ENCODE results near the gene WDR5.

Gene WDR5

GRCh38 chr9:134156564-134157377, 20.9 kb downstream of the WDR5 start:
- Histone ChIP-seq H3K9me3 (ENCODE audit: control insufficient read depth in 5 of 5, low read length in 5 of 5) (no peaks in the 10 kb centered on the region), H3K4me3 (ENCODE audit: low read depth in 1 of 5, low read length in 5 of 5) (no peak overlapping the region), H3K36me3 (ENCODE audit: control insufficient read depth in 5 of 5, insufficient read depth in 5 of 5, low read length in 5 of 5) (peaks cover 3 to 79% (median 77%) of the 10 kb centered on the region in 5 donors), H3K4me1 (ENCODE audit: control insufficient read depth in 5 of 5, insufficient read depth in 5 of 5, low read length in 5 of 5) (no peaks in the 10 kb centered on the region), H3K9ac (ENCODE audit: low read length in 5 of 5) (no peak overlapping the region), H3K27ac (ENCODE audit: low read depth, low read length) (no peak overlapping the region), H3K27me3 (ENCODE audit: control insufficient read depth in 5 of 5, insufficient read depth in 4 of 5, low read length in 5 of 5) (no peaks in the 10 kb centered on the region)

- Histone ChIP-seq H3K36me3 (ENCODE audit: control insufficient read depth in 5 of 5, insufficient read depth in 5 of 5, low read length in 5 of 5) (peaks cover 3 to 72% (median 70%) of the 10 kb centered on the region in 5 donors), H3K27ac (ENCODE audit: low read depth, low read length) (no peak overlapping the region), H3K4me3 (ENCODE audit: low read depth in 1 of 5, low read length in 5 of 5) (no peak overlapping the region), H3K27me3 (ENCODE audit: control insufficient read depth in 5 of 5, insufficient read depth in 4 of 5, low read length in 5 of 5) (no peaks in the 10 kb centered on the region), H3K4me1 (ENCODE audit: control insufficient read depth in 5 of 5, insufficient read depth in 5 of 5, low read length in 5 of 5) (no peaks in the 10 kb centered on the region), H3K9ac (ENCODE audit: low read length in 5 of 5) (no peak overlapping the region), H3K9me3 (ENCODE audit: control insufficient read depth in 5 of 5, low read length in 5 of 5) (no peaks in the 10 kb centered on the region)
Observed at GRCh38 chr9:134157378-134157885, 21.6 kb downstream of the WDR5 start.

GRCh38 chr9:134158242-134158641, 22.4 kb downstream of the WDR5 start:
- H3K4me1 ChIP-seq (ENCODE audit: control insufficient read depth in 5 of 5, insufficient read depth in 5 of 5, low read length in 5 of 5): peaks cover 0 to 6% (median 5%) of the 10 kb centered on the region in 5 donors
- peaks cover 3 to 64% (median 62%) of the 10 kb centered on the region in 5 donors for H3K36me3 ChIP-seq (ENCODE audit: control insufficient read depth in 5 of 5, insufficient read depth in 5 of 5, low read length in 5 of 5)
- H3K4me3 ChIP-seq (ENCODE audit: low read depth in 1 of 5, low read length in 5 of 5): no peak overlapping the region
- H3K9me3 ChIP-seq (ENCODE audit: control insufficient read depth in 5 of 5, low read length in 5 of 5): no peaks in the 10 kb centered on the region
- no peak overlapping the region for H3K27ac ChIP-seq (ENCODE audit: low read depth, low read length)
- no peak overlapping the region for H3K9ac ChIP-seq (ENCODE audit: low read length in 5 of 5)
- H3K27me3 ChIP-seq (ENCODE audit: control insufficient read depth in 5 of 5, insufficient read depth in 4 of 5, low read length in 5 of 5): no peaks in the 10 kb centered on the region

- Histone ChIP-seq H3K36me3 (ENCODE audit: control insufficient read depth in 5 of 5, insufficient read depth in 5 of 5, low read length in 5 of 5) (peaks cover 3 to 59% (median 57%) of the 10 kb centered on the region in 5 donors), H3K4me3 (ENCODE audit: low read depth in 1 of 5, low read length in 5 of 5) (no peak overlapping the region), H3K9me3 (ENCODE audit: control insufficient read depth in 5 of 5, low read length in 5 of 5) (no peaks in the 10 kb centered on the region), H3K27me3 (ENCODE audit: control insufficient read depth in 5 of 5, insufficient read depth in 4 of 5, low read length in 5 of 5) (no peaks in the 10 kb centered on the region), H3K9ac (ENCODE audit: low read length in 5 of 5) (no peak overlapping the region), H3K4me1 (ENCODE audit: control insufficient read depth in 5 of 5, insufficient read depth in 5 of 5, low read length in 5 of 5) (peaks cover 0 to 12% (median 10%) of the 10 kb centered on the region in 5 donors), H3K27ac (ENCODE audit: low read depth, low read length) (no peak overlapping the region)
Observed at GRCh38 chr9:134158753-134159392, 23.0 kb downstream of the WDR5 start.

GRCh38 chr9:134159566-134160245, 23.8 kb downstream of the WDR5 start:
- Histone ChIP-seq H3K36me3 (ENCODE audit: control insufficient read depth in 5 of 5, insufficient read depth in 5 of 5, low read length in 5 of 5) (peaks cover 3 to 50% (median 48%) of the 10 kb centered on the region in 5 donors), H3K4me3 (ENCODE audit: low read depth in 1 of 5, low read length in 5 of 5) (no peak overlapping the region), H3K9ac (ENCODE audit: low read length in 5 of 5) (no peak overlapping the region), H3K4me1 (ENCODE audit: control insufficient read depth in 5 of 5, insufficient read depth in 5 of 5, low read length in 5 of 5) (peaks cover 0 to 12% (median 10%) of the 10 kb centered on the region in 5 donors), H3K9me3 (ENCODE audit: control insufficient read depth in 5 of 5, low read length in 5 of 5) (no peaks in the 10 kb centered on the region), H3K27ac (ENCODE audit: low read depth, low read length) (no peak overlapping the region), H3K27me3 (ENCODE audit: control insufficient read depth in 5 of 5, insufficient read depth in 4 of 5, low read length in 5 of 5) (no peaks in the 10 kb centered on the region)

GRCh38 chr9:134161647-134162046, 25.8 kb downstream of the WDR5 start:
- Histone ChIP-seq H3K27me3 (ENCODE audit: control insufficient read depth in 5 of 5, insufficient read depth in 4 of 5, low read length in 5 of 5) (no peaks in the 10 kb centered on the region), H3K9ac (ENCODE audit: low read length in 5 of 5) (no peak overlapping the region), H3K27ac (ENCODE audit: low read depth, low read length) (no peak overlapping the region), H3K9me3 (ENCODE audit: control insufficient read depth in 5 of 5, low read length in 5 of 5) (no peaks in the 10 kb centered on the region), H3K4me1 (ENCODE audit: control insufficient read depth in 5 of 5, insufficient read depth in 5 of 5, low read length in 5 of 5) (peaks cover 3 to 12% (median 10%) of the 10 kb centered on the region in 5 donors), H3K4me3 (ENCODE audit: low read depth in 1 of 5, low read length in 5 of 5) (no peak overlapping the region), H3K36me3 (ENCODE audit: control insufficient read depth in 5 of 5, insufficient read depth in 5 of 5, low read length in 5 of 5) (peaks cover 0 to 31% (median 29%) of the 10 kb centered on the region in 5 donors)

GRCh38 chr9:134162212-134162775, 26.4 kb downstream of the WDR5 start:
- no peak overlapping the region for H3K9ac ChIP-seq (ENCODE audit: low read length in 5 of 5)

GRCh38 chr9:134162926-134163370, 27.1 kb downstream of the WDR5 start:
- no peaks in the 10 kb centered on the region for H3K27me3 ChIP-seq (ENCODE audit: control insufficient read depth in 5 of 5, insufficient read depth in 4 of 5, low read length in 5 of 5)
- peaks cover 3 to 12% (median 10%) of the 10 kb centered on the region in 5 donors for H3K4me1 ChIP-seq (ENCODE audit: control insufficient read depth in 5 of 5, insufficient read depth in 5 of 5, low read length in 5 of 5)
- no peak overlapping the region for H3K27ac ChIP-seq (ENCODE audit: low read depth, low read length)
- H3K9me3 ChIP-seq (ENCODE audit: control insufficient read depth in 5 of 5, low read length in 5 of 5): no peaks in the 10 kb centered on the region
- H3K4me3 ChIP-seq (ENCODE audit: low read depth in 1 of 5, low read length in 5 of 5): no peak overlapping the region
- H3K36me3 ChIP-seq (ENCODE audit: control insufficient read depth in 5 of 5, insufficient read depth in 5 of 5, low read length in 5 of 5): peaks cover 0 to 18% (median 16%) of the 10 kb centered on the region in 5 donors
- peak overlapping the region in 4 of 5 donors; percentile 33 to 80 (median 38) for H3K9ac ChIP-seq (ENCODE audit: low read length in 5 of 5)

More at GRCh38 chr9:134162212-134162775, 26.4 kb downstream of the WDR5 start:
- Histone ChIP-seq H3K9me3 (ENCODE audit: control insufficient read depth in 5 of 5, low read length in 5 of 5) (no peaks in the 10 kb centered on the region), H3K36me3 (ENCODE audit: control insufficient read depth in 5 of 5, insufficient read depth in 5 of 5, low read length in 5 of 5) (peaks cover 0 to 25% (median 22%) of the 10 kb centered on the region in 5 donors), H3K27me3 (ENCODE audit: control insufficient read depth in 5 of 5, insufficient read depth in 4 of 5, low read length in 5 of 5) (no peaks in the 10 kb centered on the region), H3K27ac (ENCODE audit: low read depth, low read length) (no peak overlapping the region), H3K4me3 (ENCODE audit: low read depth in 1 of 5, low read length in 5 of 5) (no peak overlapping the region), H3K4me1 (ENCODE audit: control insufficient read depth in 5 of 5, insufficient read depth in 5 of 5, low read length in 5 of 5) (peaks cover 3 to 12% (median 10%) of the 10 kb centered on the region in 5 donors)

GRCh38 chr9:134163371-134164196, 27.7 kb downstream of the WDR5 start:
- H3K4me3 ChIP-seq (ENCODE audit: low read depth in 1 of 5, low read length in 5 of 5): no peak overlapping the region
- H3K9me3 ChIP-seq (ENCODE audit: control insufficient read depth in 5 of 5, low read length in 5 of 5): peaks cover 0 to under 1% (median 0%) of the 10 kb centered on the region in 5 donors
- H3K4me1 ChIP-seq (ENCODE audit: control insufficient read depth in 5 of 5, insufficient read depth in 5 of 5, low read length in 5 of 5): peaks cover 3 to 12% (median 10%) of the 10 kb centered on the region in 5 donors
- no peak overlapping the region for H3K27ac ChIP-seq (ENCODE audit: low read depth, low read length)
- no peaks in the 10 kb centered on the region for H3K27me3 ChIP-seq (ENCODE audit: control insufficient read depth in 5 of 5, insufficient read depth in 4 of 5, low read length in 5 of 5)
- peaks cover 0 to 12% (median 10%) of the 10 kb centered on the region in 5 donors for H3K36me3 ChIP-seq (ENCODE audit: control insufficient read depth in 5 of 5, insufficient read depth in 5 of 5, low read length in 5 of 5)
- H3K9ac ChIP-seq (ENCODE audit: low read length in 5 of 5): peak overlapping the region in 4 of 5 donors; percentile 33 to 80 (median 38)
